ENCODE results near the gene BDP1.
"Not testable (repeated sequence)": the region's sequence is repeated elsewhere in the genome, so short reads cannot be mapped to it uniquely, and the experiment has no call there.

DNA sequence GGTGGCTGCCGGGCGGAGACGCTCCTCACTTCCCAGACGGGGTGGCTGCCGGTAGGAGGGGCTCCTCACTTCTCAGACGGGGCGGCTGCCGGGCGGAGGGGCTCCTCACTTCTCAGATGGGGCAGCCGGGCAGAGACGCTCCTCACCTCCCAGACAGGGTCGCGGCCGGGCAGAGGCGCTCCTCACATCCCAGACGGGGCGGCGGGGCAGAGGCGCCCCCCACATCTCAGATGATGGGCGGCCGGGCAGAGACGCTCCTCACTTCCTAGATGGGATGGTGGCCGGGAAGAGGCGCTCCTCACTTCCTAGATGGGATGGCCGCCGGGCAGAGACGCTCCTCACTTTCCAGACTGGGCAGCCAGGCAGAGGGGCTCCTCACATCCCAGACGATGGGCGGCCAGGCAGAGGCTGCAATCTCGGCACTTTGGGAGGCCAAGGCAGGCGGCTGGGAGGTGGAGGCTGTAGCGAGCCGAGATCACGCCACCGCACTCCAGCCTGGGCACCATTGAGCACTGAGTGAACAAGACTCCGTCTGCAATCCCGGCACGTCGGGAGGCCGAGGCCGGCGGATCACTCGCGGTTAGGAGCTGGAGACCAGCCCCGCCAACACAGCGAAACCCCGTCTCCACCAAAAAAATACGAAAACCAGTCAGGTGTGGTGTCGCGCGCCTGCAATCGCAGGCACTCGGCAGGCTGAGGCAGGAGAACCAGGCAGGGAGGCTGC is 96.7 kb downstream of the BDP1 start:
- not testable (repeated sequence) for TF ChIP-seq OSR1 (CRISPR knock-in tag; IDR thresholded peaks at IDR 0.05); ARNTL (CRISPR knock-in tag; IDR thresholded peaks at IDR 0.05; ENCODE audit: borderline replicate concordance, low read depth); PPARA (CRISPR knock-in tag; IDR thresholded peaks at IDR 0.05; ENCODE audit: borderline replicate concordance); ZC3H10 (CRISPR knock-in tag; IDR thresholded peaks at IDR 0.05); ESRRG (CRISPR knock-in tag; IDR thresholded peaks at IDR 0.05); RARB (CRISPR knock-in tag; IDR thresholded peaks at IDR 0.05); SNAI2 (CRISPR knock-in tag; IDR thresholded peaks at IDR 0.05)
- TF ChIP-seq, protein P1, sequence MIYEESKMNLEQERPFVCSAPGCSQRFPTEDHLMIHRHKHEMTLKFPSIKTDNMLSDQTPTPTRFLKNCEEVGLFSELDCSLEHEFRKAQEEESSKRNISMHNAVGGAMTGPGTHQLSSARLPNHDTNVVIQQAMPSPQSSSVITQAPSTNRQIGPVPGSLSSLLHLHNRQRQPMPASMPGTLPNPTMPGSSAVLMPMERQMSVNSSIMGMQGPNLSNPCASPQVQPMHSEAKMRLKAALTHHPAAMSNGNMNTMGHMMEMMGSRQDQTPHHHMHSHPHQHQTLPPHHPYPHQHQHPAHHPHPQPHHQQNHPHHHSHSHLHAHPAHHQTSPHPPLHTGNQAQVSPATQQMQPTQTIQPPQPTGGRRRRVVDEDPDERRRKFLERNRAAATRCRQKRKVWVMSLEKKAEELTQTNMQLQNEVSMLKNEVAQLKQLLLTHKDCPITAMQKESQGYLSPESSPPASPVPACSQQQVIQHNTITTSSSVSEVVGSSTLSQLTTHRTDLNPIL (CRISPR knock-in tag; IDR thresholded peaks at IDR 0.05; ENCODE audit: low read depth): not testable (repeated sequence)
